ENCODE measurements around the gene CSMD2. TPM values are rescaled to one million over a fixed set of nuclear protein-coding genes. Genes with fewer than 3 reads are reported as not detected.
A peak's percentile ranks its signal among the peaks of the same experiment; 100 is the strongest.

CSMD2 gene
- total RNA-seq, 2 donors from 2014 or later = 0.62 to 2.8 TPM

DNA sequence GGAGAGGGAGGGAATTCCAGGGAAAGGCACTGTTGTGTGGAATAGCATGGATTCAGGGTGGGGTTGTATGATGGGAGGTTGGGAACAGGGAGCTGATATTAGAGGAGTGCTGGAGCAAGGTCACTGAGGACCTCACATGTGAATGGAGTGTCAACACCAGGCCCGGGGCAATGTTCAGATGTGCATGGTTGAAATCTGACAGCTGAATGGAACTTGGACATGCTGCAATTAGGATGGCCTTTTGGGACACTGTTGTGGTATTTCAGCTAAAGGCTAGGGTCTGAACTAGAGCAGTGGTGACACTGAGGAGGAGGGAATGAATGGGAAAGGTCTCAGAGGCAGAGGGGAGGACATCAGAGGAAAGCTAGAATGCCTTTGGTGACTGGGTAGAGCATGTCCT is 667.6 kb downstream of the CSMD2 start:
- Histone ChIP-seq H3K9me3 (ENCODE audit: control insufficient read depth, low read length) (peaks cover 40% of the 10 kb centered on the region), H3K27ac (ENCODE audit: low read depth, low read length) (no peak overlapping the region), H3K4me3 (ENCODE audit: low read length) (no peak overlapping the region), H3K4me1 (ENCODE audit: control insufficient read depth, insufficient read depth, low read length) (no peaks in the 10 kb centered on the region), H3K36me3 (ENCODE audit: control insufficient read depth, insufficient read depth, low read length) (peaks cover 33% of the 10 kb centered on the region), H3K27me3 (ENCODE audit: control insufficient read depth, insufficient read depth, low read length, poor library complexity, severe bottlenecking) (no peaks in the 10 kb centered on the region), H3K9ac (ENCODE audit: extremely low read depth, low read length, poor library complexity, severe bottlenecking) (no peak overlapping the region)
- Mint-ChIP-seq H3K36me3 (ENCODE audit: low read depth) (peaks cover 53% of the 10 kb centered on the region), H3K9me3 (peaks cover 56% of the 10 kb centered on the region), H3K4me3 (no peak overlapping the region), H3K27me3 (ENCODE audit: insufficient read depth) (no peaks in the 10 kb centered on the region), H3K27ac (no peak overlapping the region), H3K4me1 (no peaks in the 10 kb centered on the region)
- WGBS, 2 experiments (ENCODE audit: insufficient coverage in 1 of 2, insufficient read length in 1 of 2) = 90% methylated on average over 1 of the region's 1 CpG; no CpG with 5 or more reads in 1 of the 2 experiments
- no peak for DNase-seq
- TF ChIP-seq, protein P1, sequence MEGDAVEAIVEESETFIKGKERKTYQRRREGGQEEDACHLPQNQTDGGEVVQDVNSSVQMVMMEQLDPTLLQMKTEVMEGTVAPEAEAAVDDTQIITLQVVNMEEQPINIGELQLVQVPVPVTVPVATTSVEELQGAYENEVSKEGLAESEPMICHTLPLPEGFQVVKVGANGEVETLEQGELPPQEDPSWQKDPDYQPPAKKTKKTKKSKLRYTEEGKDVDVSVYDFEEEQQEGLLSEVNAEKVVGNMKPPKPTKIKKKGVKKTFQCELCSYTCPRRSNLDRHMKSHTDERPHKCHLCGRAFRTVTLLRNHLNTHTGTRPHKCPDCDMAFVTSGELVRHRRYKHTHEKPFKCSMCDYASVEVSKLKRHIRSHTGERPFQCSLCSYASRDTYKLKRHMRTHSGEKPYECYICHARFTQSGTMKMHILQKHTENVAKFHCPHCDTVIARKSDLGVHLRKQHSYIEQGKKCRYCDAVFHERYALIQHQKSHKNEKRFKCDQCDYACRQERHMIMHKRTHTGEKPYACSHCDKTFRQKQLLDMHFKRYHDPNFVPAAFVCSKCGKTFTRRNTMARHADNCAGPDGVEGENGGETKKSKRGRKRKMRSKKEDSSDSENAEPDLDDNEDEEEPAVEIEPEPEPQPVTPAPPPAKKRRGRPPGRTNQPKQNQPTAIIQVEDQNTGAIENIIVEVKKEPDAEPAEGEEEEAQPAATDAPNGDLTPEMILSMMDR (conservative IDR thresholded peaks at IDR 0.05) = no peak

- no peaks in the 10 kb centered on the region for H3K27me3 Mint-ChIP-seq (ENCODE audit: insufficient read depth)
- no peaks in the 10 kb centered on the region for H3K27me3 ChIP-seq (ENCODE audit: control insufficient read depth, insufficient read depth, low read length, poor library complexity, severe bottlenecking)
- H3K4me1 Mint-ChIP-seq = no peaks in the 10 kb centered on the region
- 92 to 97% methylated on average over 9 of the region's 9 CpGs for WGBS, 2 experiments (ENCODE audit: insufficient coverage in 1 of 2, insufficient read length in 1 of 2)
- TF ChIP-seq, protein P1 (conservative IDR thresholded peaks at IDR 0.05) = no peak
- no peaks in the 10 kb centered on the region for H3K4me1 ChIP-seq (ENCODE audit: control insufficient read depth, insufficient read depth, low read length)
- H3K27ac ChIP-seq (ENCODE audit: low read depth, low read length) = no peak overlapping the region
- H3K4me3 Mint-ChIP-seq = no peak overlapping the region
- no peak for DNase-seq
- H3K27ac Mint-ChIP-seq = no peak overlapping the region
- peaks cover 57% of the 10 kb centered on the region for H3K36me3 ChIP-seq (ENCODE audit: control insufficient read depth, insufficient read depth, low read length)
- peaks cover 44% of the 10 kb centered on the region for H3K9me3 ChIP-seq (ENCODE audit: control insufficient read depth, low read length)
- H3K9ac ChIP-seq (ENCODE audit: extremely low read depth, low read length, poor library complexity, severe bottlenecking) = no peak overlapping the region
- H3K36me3 Mint-ChIP-seq (ENCODE audit: low read depth) = peaks cover 76% of the 10 kb centered on the region
- H3K9me3 Mint-ChIP-seq = peaks cover 73% of the 10 kb centered on the region
- peak overlapping the region; percentile 1 for H3K4me3 ChIP-seq (ENCODE audit: low read length)
These were observed 670.1 kb downstream of the CSMD2 start for GRCh38 chr1:33494929-33495328.

- Mint-ChIP-seq H3K27me3 (ENCODE audit: insufficient read depth) (no peaks in the 10 kb centered on the region), H3K27ac (no peak overlapping the region), H3K4me3 (no peak overlapping the region), H3K36me3 (ENCODE audit: low read depth) (peaks cover 79% of the 10 kb centered on the region), H3K9me3 (peaks cover 36% of the 10 kb centered on the region), H3K4me1 (no peaks in the 10 kb centered on the region)
- DNase-seq = no peak
- TF ChIP-seq, protein P1 (conservative IDR thresholded peaks at IDR 0.05) = no peak
- Histone ChIP-seq H3K36me3 (ENCODE audit: control insufficient read depth, insufficient read depth, low read length) (peaks cover 53% of the 10 kb centered on the region), H3K9me3 (ENCODE audit: control insufficient read depth, low read length) (peaks cover 14% of the 10 kb centered on the region), H3K27me3 (ENCODE audit: control insufficient read depth, insufficient read depth, low read length, poor library complexity, severe bottlenecking) (no peaks in the 10 kb centered on the region), H3K27ac (ENCODE audit: low read depth, low read length) (no peak overlapping the region), H3K9ac (ENCODE audit: extremely low read depth, low read length, poor library complexity, severe bottlenecking) (no peak overlapping the region), H3K4me3 (ENCODE audit: low read length) (no peak overlapping the region), H3K4me1 (ENCODE audit: control insufficient read depth, insufficient read depth, low read length) (no peaks in the 10 kb centered on the region)
- WGBS, 2 experiments (ENCODE audit: insufficient coverage in 1 of 2, insufficient read length in 1 of 2) = 94 to 100% methylated on average over 1 to 2 of the region's 2 CpGs
These were observed 676.4 kb downstream of the CSMD2 start for GRCh38 chr1:33488624-33489023.
